GM12878 (cell line): ENCODE measurements around the gene CEP135.

ENCODE experiments used
- EZH2 ChIP-seq: IDR thresholded peaks from 2 replicates; pipeline ENCODE4 v1.6.1; 2012; ENCODE audit warnings: low read depth, mild to moderate bottlenecking, control low read depth, inconsistent platforms, low read length, borderline replicate concordance; ENCODE audit not compliant: control insufficient read depth
- GABPA ChIP-seq: IDR thresholded peaks from 2 replicates; pipeline ENCODE4 v1.6.1; 2014; ENCODE audit warnings: antibody characterized with exemption, low read depth, mild to moderate bottlenecking, inconsistent platforms
- JUND ChIP-seq: IDR thresholded peaks from 2 replicates; pipeline ENCODE4 v1.6.1; 2012; ENCODE audit warnings: low read depth, mild to moderate bottlenecking, low read length, improper control_type of control experiment, moderate library complexity
- PML ChIP-seq: IDR thresholded peaks from 2 replicates; pipeline ENCODE4 v1.6.1; 2012; ENCODE audit warnings: low read length, inconsistent platforms
- POLR2A ChIP-seq: IDR thresholded peaks from 2 replicates; pipeline ENCODE4 v1.6.1; 2011; ENCODE audit warnings: low read depth, mild to moderate bottlenecking, low read length
- TAF1 ChIP-seq: IDR thresholded peaks from 2 replicates; pipeline ENCODE4 v1.6.1; 2011; ENCODE audit warnings: mild to moderate bottlenecking, low read depth, low read length, borderline replicate concordance
- TF ChIP-seq, protein P1 (sequence below), 3 experiments: IDR thresholded peaks in 2 of 3; conservative IDR thresholded peaks in 1 of 3; 2 replicates each; pipeline ENCODE4 v1.5.1; 2011; ENCODE audit warnings: low read depth in 3 of 3, low read length in 3 of 3, mild to moderate bottlenecking in 3 of 3, control low read depth in 2 of 3, moderate library complexity in 2 of 3, inconsistent platforms in 1 of 3, mixed read lengths in 1 of 3; ENCODE audit not compliant: control insufficient read depth in 2 of 3, insufficient read depth in 1 of 3; ENCODE audit errors: extremely low read depth in 1 of 3

DNA sequence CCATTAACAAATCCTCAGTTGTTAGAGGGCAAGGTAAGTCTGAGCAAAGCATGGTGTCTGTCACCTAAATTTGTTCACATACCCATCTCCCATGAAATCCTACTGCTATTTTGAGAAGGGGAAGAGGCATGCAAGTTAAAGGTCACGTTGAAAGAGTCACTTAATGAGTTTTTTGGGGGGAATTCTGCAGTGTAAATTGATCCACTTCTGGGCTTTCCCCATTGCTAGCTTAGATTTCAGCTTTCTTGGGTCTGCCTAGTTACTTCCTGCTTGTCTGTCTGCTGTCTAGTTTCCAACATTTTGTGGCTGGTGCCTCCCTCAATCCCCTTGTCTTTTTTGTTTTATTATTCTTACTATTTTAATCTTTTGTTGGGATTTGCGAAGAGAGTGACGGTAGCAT lies 32.0 kb downstream of the CEP135 start:
- TF ChIP-seq TAF1: no peak
- no peak for TF ChIP-seq POLR2A
- TF ChIP-seq, protein P1, sequence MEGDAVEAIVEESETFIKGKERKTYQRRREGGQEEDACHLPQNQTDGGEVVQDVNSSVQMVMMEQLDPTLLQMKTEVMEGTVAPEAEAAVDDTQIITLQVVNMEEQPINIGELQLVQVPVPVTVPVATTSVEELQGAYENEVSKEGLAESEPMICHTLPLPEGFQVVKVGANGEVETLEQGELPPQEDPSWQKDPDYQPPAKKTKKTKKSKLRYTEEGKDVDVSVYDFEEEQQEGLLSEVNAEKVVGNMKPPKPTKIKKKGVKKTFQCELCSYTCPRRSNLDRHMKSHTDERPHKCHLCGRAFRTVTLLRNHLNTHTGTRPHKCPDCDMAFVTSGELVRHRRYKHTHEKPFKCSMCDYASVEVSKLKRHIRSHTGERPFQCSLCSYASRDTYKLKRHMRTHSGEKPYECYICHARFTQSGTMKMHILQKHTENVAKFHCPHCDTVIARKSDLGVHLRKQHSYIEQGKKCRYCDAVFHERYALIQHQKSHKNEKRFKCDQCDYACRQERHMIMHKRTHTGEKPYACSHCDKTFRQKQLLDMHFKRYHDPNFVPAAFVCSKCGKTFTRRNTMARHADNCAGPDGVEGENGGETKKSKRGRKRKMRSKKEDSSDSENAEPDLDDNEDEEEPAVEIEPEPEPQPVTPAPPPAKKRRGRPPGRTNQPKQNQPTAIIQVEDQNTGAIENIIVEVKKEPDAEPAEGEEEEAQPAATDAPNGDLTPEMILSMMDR (IDR thresholded peaks at IDR 0.05 in 2 of 3, conservative IDR thresholded peaks at IDR 0.05 in 1 of 3; ENCODE audit: control insufficient read depth in 2 of 3, extremely low read depth in 1 of 3, insufficient read depth in 1 of 3, low read depth in 3 of 3, low read length in 3 of 3): no peak
- no peak for TF ChIP-seq GABPA
- TF ChIP-seq EZH2: no peak
- no peak for TF ChIP-seq JUND
- no peak for TF ChIP-seq PML
